BJ (cell line): Measurements from ENCODE around the gene NFASC. TPM values are rescaled to one million over a fixed set of nuclear protein-coding genes. Genes with fewer than 3 reads are reported as not detected.

ENCODE experiments used
- CTCF ChIA-PET: fragments of 350-600 bp; formaldehyde crosslinking; extraction: SDS; loops from one replicate; lab custom pipeline; 2021; ENCODE audit warnings: antibody characterized with exemption, inconsistent platforms; lab: Yijun Ruan, JAX
- POLR2A ChIA-PET: fragments of 300-600 bp; sonication (Branson Sonifier 250); formaldehyde crosslinking; extraction: SDS; loops from one replicate; lab custom pipeline; 2021; ENCODE audit warnings: antibody characterized with exemption; lab: Charles Lee
- DNase-seq: peaks from one replicate; pipeline ENCODE4 v3.0.0-alpha.2; 2011; ENCODE audit warnings: low read depth
- H3K27me3 ChIP-seq: 2 replicates; pipeline ENCODE4 v1.6.0; 2011; ENCODE audit warnings: low read length; ENCODE audit not compliant: control insufficient read depth, insufficient read depth
- H3K36me3 ChIP-seq: 2 replicates; pipeline ENCODE4 v1.5.1; 2011; ENCODE audit warnings: low read length; ENCODE audit not compliant: control insufficient read depth, insufficient read depth
- H3K4me3 ChIP-seq: 2 replicates; pipeline ENCODE4 v1.5.1; 2011; ENCODE audit warnings: low read depth, mild to moderate bottlenecking, control low read depth, low read length
- CTCF ChIP-seq: IDR thresholded peaks from 2 replicates; pipeline ENCODE4 v1.5.1; 2011; ENCODE audit warnings: low read depth, mild to moderate bottlenecking, control low read depth, inconsistent platforms, low read length, moderate library complexity; ENCODE audit not compliant: insufficient read depth
- polyA plus RNA-seq: library from polyadenylated mRNA; depleted of rRNA; stranded (reverse); fragments of >200 nt; gene quantifications from 2 replicates; pipeline ENCODE4 v1.2.3, GENCODE V29; 2011

Gene NFASC
- polyA plus RNA-seq, 1 experiment = 10.9 TPM

GRCh38 chr1:204896023-204896422, 25.4 kb downstream of the NFASC start:
- Histone ChIP-seq H3K27me3 (no peaks in the 10 kb centered on the region), H3K36me3 (no peaks in the 10 kb centered on the region), H3K4me3 (no peak overlapping the region)
- ChIA-PET CTCF (interaction anchor here (0.6 kb wide), 1 partner anchor 30 kb away, joined by 3 read pairs; no protein-coding TSS in a partner anchor), POLR2A (no interaction called here)
- TF ChIP-seq CTCF = no peak
- no peak for DNase-seq

- no peak overlapping the region for H3K4me3 ChIP-seq
- no peaks in the 10 kb centered on the region for H3K27me3 ChIP-seq
- CTCF ChIA-PET = interaction anchor here (1.4 kb wide), 1 partner anchor 11 kb away, joined by 3 read pairs; no protein-coding TSS in a partner anchor
- POLR2A ChIA-PET = no interaction called here
- H3K36me3 ChIP-seq = no peaks in the 10 kb centered on the region
- DNase-seq = no peak
- TF ChIP-seq CTCF = no peak
These were observed 26.3 kb downstream of the NFASC start for GRCh38 chr1:204896787-204897469.

GRCh38 chr1:204900721-204901120, 30.1 kb downstream of the NFASC start:
- no peaks in the 10 kb centered on the region for H3K27me3 ChIP-seq
- POLR2A ChIA-PET = no interaction called here
- DNase-seq = no peak
- H3K4me3 ChIP-seq = no peak overlapping the region
- CTCF ChIA-PET = interaction anchor here (0.6 kb wide), 1 partner anchor 335 kb away, joined by 3 read pairs; no protein-coding TSS in a partner anchor
- TF ChIP-seq CTCF = no peak
- H3K36me3 ChIP-seq = no peaks in the 10 kb centered on the region

- Histone ChIP-seq H3K27me3 (no peaks in the 10 kb centered on the region), H3K4me3 (no peak overlapping the region), H3K36me3 (no peaks in the 10 kb centered on the region)
- ChIA-PET CTCF (no interaction called here), POLR2A (no interaction called here)
- no peak for TF ChIP-seq CTCF
- no peak for DNase-seq
These were observed 32.0 kb downstream of the NFASC start for GRCh38 chr1:204902671-204903070.

- H3K4me3 ChIP-seq = no peak overlapping the region
- ChIA-PET POLR2A (no interaction called here), CTCF (interaction anchor here (1.7 kb wide), 1 partner anchor 38 kb away, joined by 5 read pairs; no protein-coding TSS in a partner anchor)
- no peak for TF ChIP-seq CTCF
- no peaks in the 10 kb centered on the region for H3K27me3 ChIP-seq
- no peaks in the 10 kb centered on the region for H3K36me3 ChIP-seq
- no peak for DNase-seq
These were observed 33.7 kb downstream of the NFASC start for GRCh38 chr1:204904228-204904810.
